ENCODE measurements around the gene NTNG1. TPM values are rescaled to one million over a fixed set of nuclear protein-coding genes. Genes with fewer than 3 reads are reported as not detected.
A peak's percentile ranks its signal among the peaks of the same experiment; 100 is the strongest.
"Not testable (repeated sequence)": the region's sequence is repeated elsewhere in the genome, so short reads cannot be mapped to it uniquely, and the experiment has no call there.

NTNG1 gene
- 2.2 TPM for total RNA-seq (ENCODE audit: insufficient read depth, low replicate concordance)

GRCh38 chr1:107140703-107141490, at the start of gene NTNG1:
Gene NTNG1 (plus strand): TSS chr1:107141039.
- no peak for DNase-seq (ENCODE audit: low spot score)

GRCh38 chr1:107091418-107091817, 49.4 kb upstream of the NTNG1 start:
- DNase-seq (ENCODE audit: low spot score) = no peak

- DNase-seq (ENCODE audit: low spot score) = not testable (repeated sequence)
These were observed 47.4 kb upstream of the NTNG1 start for GRCh38 chr1:107093395-107093794.

GRCh38 chr1:107095647-107096046, 45.2 kb upstream of the NTNG1 start:
- no peak for DNase-seq (ENCODE audit: low spot score)

GRCh38 chr1:107096690-107097089, 44.1 kb upstream of the NTNG1 start:
- no peak for DNase-seq (ENCODE audit: low spot score)

- no peak for DNase-seq (ENCODE audit: low spot score)
These were observed 41.9 kb upstream of the NTNG1 start for GRCh38 chr1:107098961-107099360.

GRCh38 chr1:107100331-107100984, 40.4 kb upstream of the NTNG1 start:
- DNase-seq (ENCODE audit: low spot score) = no peak

GRCh38 chr1:107105914-107106313, 34.9 kb upstream of the NTNG1 start:
- no peak for DNase-seq (ENCODE audit: low spot score)

- DNase-seq (ENCODE audit: low spot score) = no peak
These were observed 30.5 kb upstream of the NTNG1 start for GRCh38 chr1:107110326-107110725.

GRCh38 chr1:107116306-107116790, 24.5 kb upstream of the NTNG1 start:
- no peak for DNase-seq (ENCODE audit: low spot score)

- no peak for DNase-seq (ENCODE audit: low spot score)
These were observed 18.6 kb upstream of the NTNG1 start for GRCh38 chr1:107122225-107122624.

- DNase-seq (ENCODE audit: low spot score) = no peak
These were observed 17.1 kb upstream of the NTNG1 start for GRCh38 chr1:107123741-107124140.

GRCh38 chr1:107124694-107125093, 16.1 kb upstream of the NTNG1 start:
- no peak for DNase-seq (ENCODE audit: low spot score)

GRCh38 chr1:107132195-107132594, 8.6 kb upstream of the NTNG1 start:
- DNase-seq (ENCODE audit: low spot score) = no peak

- no peak for DNase-seq (ENCODE audit: low spot score)
These were observed 8.1 kb upstream of the NTNG1 start for GRCh38 chr1:107132780-107133179.

- DNase-seq (ENCODE audit: low spot score) = peak; percentile 39
These were observed 5.4 kb upstream of the NTNG1 start for GRCh38 chr1:107135463-107135862.

- no peak for DNase-seq (ENCODE audit: low spot score)
These were observed 2.7 kb upstream of the NTNG1 start for GRCh38 chr1:107138166-107138565.

GRCh38 chr1:107138767-107139445, 1.9 kb upstream of the NTNG1 start:
- no peak for DNase-seq (ENCODE audit: low spot score)

- DNase-seq (ENCODE audit: low spot score) = peak; percentile 29
These were observed 771 bp upstream of the NTNG1 start for GRCh38 chr1:107139833-107140702.

GRCh38 chr1:107141491-107142126, 770 bp downstream of the NTNG1 start:
- peak; percentile 10 for DNase-seq (ENCODE audit: low spot score)

- peak; percentile 68 for DNase-seq (ENCODE audit: low spot score)
These were observed 1.3 kb downstream of the NTNG1 start for GRCh38 chr1:107142140-107142542.
